HG03066 (cell line): Measurements from ENCODE around the gene CBFB.
A peak's percentile ranks its signal among the peaks of the same experiment; 100 is the strongest.

Source experiments
- ATAC-seq: cut with Tn5 transposase; IDR thresholded peaks from one replicate; pipeline ENCODE4 v1.9.1; 2021; ENCODE audit warnings: low read depth; ENCODE audit not compliant: unreplicated experiment

Gene CBFB

DNA sequence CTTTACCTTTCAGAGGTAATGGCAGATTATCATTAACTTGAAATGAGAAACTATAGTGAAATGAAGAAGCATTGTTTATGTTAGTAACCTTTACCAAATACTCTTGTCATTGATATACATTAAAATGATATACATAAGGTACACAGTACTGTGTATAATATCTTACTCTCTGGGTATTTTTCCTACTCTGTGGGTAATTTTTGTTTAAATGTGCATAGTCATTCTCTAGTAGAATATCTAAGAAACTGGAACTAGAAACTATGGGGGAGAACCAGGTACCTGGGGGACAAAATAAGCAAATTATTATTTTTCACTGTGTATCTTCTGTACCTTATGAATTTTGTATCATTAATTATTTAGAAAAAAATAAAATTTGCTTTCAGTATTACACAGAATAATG is 60.2 kb downstream of the CBFB start:
- ATAC-seq: no peak

DNA sequence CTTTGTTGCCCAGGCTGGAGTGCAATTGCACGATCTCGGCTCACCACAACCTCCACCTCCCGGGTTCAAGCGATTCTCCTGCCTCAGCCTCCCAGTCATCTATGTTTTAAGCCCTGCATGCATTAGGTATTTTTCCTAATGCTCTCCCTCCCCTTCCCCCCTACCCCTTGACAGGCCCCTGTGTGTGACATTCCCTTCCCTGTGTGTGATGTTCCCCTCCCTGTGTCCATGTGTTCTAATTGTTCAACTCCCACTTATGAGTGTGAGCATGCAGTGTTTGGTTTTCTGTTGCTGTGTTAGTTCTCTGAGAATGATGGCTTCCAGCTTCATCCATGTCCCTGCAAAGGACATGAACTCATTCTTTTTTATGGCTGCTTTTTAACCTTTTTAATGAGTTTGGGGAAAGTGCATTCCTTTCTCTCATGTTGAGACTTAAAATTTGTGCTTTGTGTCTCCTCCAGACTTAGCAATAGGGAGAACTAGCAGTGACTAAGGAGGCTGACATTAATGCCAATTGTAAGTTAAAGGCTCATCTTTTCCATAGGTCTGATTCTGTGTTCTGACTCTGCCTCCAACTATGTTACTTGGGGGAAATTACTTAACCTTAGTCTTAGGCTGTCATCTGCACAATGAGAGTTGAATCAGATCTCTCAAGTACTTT is 63.1 kb downstream of the CBFB start:
- ATAC-seq: no peak

DNA sequence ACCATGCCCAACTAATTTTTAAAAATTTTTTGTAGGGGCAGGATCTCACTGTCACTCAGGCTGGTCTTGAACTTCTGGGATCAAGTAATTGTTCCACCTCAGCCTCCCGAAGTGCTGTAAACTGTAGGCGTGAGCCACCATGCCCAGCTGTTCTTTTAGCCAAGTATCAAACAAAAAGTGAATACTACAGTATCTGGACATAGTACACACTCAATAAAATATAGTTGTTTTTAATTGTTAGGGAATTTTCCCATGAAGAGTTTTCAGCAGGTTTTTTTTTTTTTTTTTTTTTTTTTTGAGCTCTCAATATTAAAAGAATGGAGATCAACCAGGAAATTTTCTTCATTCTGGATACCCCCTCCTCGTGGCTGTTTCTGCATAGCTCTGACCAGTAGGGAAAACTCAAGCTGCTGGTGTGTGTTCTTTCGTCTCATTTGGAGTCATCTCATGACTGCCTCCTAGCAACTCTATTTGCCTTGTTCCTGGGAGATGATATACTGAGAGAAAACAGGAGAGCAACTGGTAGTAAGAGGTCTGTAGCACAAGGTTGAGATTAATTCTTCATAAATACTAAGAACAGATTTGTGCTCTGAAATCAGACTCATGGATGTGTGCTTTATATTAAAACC is 64.3 kb downstream of the CBFB start:
- no peak for ATAC-seq

DNA sequence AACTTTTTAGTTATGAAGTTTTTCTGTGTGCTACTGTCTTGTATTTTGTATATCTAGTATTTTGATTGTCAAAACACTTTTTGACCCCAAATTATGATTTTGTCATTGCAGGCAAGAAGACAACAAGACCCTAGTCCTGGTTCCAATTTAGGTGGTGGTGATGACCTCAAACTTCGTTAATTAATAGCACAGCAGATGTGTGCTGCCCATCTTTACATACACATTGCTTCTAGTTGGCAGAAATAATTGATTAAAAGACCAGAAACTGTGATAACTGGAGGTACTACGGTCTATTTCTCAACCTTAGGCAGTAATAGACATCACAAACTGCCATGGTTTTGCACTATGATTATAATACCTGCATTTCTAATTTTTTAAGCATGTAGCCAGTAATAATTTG is 69.7 kb downstream of the CBFB start:
- ATAC-seq: no peak

DNA sequence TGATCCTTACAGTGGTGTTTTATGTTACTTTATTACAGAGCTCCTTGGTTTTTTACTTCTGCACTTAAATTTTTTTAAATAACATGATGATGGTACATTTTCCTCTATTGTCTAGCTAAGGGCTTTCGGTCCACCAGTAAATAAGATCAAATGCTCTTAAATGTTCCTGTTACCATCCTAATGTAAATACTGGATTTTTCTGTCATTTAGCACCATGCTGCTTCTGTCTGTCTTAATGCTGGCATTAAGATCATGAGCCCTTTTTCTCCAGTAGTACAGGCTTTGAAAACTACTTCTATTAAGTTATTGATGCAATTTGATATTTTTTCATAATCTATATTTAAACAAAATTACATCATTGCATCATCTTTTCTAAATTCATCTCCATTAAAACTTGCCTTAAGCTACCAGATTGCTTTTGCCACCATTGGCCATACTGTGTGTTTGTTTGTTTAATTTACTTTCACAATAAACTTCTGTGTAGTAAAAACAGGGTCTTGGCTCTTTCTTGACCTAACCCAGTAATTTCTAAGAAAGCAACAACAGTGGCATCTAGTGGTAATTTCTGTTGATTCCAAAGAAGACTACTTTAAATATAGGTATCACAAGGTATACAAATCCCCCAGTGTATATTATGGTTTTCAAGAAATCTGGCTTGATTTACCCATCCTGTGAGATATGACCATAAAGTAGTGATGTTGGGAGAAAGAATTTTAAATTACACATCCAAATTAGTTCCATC is 71.8 kb downstream of the CBFB start:
- ATAC-seq: no peak

DNA sequence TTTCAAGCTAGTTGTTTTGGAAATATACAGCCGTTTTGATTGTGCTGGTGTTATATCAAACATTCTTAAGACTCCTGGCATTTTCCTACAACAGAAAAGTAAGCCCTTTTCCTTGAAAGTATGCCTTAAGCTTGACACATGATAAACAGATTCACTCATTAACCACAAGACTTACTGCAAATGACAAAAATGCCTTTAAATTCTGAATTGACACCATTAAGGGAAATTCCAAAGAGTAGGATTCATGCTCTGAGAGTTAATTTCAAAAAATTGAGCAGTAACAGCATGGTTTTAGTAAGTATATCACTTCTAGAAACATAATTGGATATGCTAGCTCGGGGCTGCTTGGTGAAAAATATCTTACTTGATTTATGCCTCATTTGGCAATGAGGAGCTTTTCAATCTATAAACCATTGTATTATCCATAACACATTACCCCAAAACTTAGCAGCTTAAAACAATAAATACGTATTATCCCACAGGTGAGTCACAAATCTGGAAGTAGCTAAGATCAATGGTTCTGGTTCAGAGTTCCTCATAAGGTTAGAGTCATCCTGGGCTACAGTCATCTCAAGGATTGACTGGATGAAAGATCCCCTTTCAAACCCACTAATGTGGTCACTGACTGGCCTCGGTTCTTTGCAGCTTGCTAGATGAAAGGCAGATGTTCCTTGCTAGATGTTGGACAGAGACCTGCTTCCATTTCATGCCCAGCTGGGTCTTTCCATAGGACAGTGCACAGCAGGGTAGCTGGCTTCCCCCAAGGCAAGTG is 72.5 kb downstream of the CBFB start:
- no peak for ATAC-seq

DNA sequence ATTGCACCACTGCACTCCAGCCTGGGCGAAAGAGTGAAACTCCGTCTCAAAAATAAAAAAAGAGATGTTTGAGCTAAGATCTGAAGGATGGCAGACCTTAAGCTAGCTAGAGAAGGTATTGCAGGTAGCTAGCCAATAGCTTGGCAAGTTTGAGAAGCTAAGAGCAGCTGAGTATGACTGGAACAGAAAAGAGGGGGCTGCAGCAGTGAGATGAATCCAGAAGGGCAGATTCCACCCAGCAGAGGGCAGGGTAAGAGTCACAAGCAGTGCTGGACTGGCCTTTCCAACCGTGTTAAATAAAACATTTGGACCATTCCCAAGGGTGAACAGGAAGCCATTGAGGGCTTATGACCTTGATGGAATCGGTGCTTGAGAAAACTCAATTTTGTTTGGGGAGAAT is 75.1 kb downstream of the CBFB start:
- ATAC-seq: no peak

DNA sequence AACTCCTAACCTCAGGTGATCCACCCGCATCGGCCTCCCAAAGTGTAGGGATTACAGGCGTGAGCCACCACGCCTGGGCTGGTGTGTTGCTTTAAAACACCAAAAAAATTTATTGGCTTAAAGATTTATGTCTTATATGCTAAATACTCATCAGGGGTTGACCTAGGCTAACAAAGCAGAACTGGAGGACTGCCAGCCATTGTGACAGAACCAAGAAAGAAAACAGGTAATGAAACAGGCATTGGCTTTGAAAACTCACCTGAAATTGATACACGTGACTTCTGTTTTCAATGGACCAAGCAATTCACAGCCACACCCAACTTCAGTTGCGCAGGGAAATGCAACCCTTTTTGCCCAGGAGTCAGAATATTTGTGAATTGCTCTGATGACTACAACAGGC is 75.9 kb downstream of the CBFB start:
- no peak for ATAC-seq

DNA sequence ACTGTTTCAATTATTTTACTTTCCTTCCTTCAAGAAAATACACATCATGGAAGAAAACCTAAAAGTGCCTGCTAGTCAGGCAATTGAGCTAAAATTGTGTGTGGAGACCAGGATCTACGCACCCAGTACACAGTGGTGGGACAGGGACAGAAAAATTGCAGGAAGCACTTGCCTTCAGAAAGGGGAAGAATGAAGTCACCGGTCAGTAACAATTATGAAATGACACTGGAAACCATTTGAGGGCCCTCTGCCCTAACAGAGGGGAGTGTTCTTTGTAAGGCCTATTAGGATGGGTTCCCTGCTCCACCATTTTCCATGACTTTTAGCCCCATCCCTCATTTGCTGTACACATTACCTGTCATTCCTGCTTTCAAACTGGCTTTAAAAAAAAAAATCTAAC is 76.3 kb downstream of the CBFB start:
- no peak for ATAC-seq

DNA sequence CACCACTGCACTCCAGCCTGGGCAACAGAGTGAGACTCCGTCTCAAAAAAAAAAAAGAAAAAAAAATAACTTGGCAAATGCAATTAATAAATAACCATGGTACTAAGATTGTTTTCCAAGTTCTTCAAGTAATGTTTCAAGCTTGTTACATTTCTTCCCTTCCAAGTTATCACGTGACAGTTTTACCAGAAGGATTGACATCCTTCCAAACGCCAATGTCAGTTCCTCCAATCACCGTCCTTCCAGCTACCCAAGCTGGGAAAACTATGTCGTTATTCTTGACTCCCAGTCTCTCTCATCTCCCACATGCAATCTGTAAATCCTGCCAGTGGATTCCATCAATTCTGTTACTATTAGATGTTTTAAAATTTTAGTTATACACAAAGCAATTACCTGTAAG is 76.9 kb downstream of the CBFB start:
- no peak for ATAC-seq

DNA sequence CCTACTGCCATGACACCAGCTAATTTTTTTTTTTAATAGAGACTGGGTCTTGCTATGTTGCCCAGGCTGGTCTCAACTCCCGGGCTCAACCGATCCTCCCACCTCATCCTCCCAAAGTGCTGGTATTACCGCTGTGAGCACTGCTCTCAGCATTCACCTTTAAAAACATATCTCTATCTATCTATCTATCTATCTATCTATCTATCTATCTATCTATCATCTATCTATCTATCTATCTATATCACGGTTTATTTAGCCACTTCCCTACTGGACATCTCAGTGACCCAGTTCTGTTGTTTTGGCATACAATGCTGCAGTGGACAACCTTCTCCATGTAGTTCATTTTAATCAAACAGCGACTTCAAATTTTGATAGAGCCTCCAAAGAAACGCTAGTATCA is 79.5 kb downstream of the CBFB start:
- ATAC-seq: no peak

DNA sequence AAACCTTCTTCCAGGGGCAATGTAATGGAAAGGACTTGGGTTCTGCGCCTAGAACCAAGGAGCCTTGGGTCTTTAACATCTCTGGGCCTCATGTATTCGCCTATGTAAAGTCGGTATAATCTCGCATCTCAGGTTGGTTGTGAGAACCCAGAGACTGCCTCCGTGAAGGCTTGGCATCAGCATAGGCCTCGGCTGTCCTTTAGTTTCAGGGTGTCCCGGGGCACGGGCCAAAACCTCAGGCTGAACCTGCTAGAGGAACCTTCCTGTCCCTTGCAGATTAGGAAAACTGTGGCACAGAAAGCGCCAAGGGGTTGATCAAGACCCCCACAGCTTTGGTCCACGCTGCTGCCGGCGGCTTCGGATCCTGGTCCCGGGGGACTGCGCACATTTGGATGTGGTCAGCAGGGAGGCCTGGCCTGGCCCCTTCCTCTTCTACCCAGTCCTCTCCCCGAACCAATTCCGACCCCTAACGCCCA is 80.0 kb downstream of the CBFB start:
- no peak for ATAC-seq

DNA sequence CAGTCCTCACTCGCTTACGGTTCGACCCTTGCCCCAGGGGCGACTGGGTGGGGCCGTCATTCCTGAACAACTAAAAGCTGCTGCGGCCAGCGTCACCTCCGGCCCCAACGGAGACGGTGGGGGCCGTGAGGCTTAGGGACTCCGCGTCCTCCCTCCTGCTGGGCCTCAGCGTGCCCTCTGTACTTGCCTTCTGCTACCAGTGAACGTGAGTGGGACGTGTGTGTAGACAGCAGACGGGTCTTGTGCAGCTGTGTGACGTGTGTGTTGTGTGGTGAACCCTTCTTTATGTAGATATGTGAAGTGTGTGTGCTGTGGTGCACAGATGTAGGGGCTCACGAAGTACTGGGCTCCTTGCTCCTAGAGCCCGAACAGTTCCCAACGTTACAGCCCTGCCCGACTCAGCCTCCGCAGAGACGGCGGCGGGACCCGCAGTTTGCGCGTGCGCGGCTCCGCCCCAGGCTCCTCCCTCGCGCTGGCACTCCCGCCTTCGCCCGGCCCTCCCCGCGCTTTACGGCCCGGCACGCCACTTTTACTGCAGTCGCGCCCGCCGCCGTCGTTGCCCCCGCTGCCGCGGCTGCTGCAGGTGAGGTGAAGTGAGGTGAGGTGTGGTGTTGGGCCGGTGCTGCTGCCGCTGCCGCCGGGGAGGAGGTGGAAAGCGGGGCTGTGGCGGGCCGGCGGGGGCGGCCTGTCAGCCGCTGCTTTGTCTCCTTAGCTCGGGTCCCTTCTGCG is 80.6 kb downstream of the CBFB start, which contains the start of gene PHAF1:
Gene PHAF1 (plus strand): TSS at position 535 of the 729 bp plus-strand sequence. CDS start 235 bp downstream, outside the sequence.
- peak; percentile 77 for ATAC-seq

DNA sequence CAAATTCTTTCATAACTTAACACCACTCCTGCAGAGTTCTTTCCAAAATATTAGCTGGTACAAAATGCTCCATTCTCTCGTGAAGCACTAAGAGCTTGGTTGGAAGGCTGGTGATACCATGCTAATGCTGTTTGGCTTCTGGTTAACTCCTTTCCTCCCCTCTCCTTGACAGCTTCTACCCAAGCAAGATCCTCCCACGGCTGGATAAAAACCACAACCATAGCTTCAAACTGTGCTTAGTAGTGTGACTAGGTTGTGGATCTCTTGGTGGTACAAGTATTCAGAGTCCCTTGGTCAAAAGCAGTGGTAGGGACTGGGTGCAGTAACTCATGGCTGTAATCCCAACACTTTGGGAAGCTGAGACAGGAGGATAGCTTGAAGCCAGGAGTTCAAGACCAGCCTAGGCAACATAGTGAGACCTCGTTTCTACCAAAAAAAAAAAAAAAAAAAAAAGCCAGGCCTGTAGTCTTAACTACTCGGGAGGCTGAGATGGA is 83.0 kb downstream of the CBFB start:
- no peak for ATAC-seq

DNA sequence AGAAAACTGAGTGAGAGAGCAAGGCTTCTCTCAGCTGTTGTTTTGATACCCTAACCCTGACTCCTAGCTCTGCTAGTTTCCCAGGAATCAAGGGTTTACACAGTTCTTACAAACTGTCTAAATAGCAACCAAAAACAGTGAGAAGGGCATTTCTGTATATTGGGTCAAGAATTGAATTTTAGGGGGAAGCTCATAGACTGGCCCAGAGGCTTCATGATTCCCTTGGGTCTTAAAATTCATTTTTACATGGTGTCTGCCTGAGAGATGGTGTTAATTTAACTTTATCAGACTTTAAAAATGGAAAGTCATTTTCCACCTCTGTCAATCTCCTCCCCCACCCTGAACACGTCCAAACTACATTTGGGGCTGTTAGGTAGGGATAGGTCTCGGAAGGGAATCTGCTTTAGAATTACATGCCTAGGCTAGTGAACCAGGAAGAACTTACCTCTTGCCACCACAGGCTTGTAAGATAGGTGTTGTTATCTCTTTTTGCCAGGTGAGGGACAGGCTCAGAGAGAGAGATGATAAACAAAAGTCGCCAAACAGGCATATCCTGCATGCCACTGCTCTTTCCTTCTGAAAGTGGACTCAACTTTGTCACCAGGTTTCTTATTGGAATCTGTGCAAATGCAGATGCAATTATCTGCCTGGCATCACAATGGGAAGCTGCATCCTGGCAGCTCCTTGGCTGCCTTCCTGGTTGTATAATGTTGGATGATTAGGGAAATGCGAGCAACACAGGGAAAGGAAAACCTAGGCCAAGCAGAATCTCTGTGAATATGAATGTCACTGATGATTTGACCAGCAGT is 83.8 kb downstream of the CBFB start:
- no peak for ATAC-seq

DNA sequence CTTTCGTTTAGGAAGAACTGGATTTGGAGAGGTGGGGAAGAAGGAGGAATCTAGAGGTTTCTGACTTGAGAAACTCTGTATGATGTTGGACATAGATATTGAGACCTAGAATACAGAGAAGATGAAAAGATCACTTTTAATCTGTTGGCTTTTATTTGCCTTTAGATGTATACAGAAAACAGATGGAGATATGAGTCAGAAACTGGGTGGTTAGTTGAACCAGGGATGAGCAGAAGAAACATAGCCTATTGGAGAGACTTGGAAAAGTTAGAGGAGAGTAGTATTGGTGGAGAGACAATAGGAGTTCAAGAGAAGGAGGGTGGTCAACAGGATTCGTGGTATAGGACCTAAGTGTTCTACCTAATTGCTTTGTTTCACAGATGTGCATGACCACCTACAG is 85.8 kb downstream of the CBFB start:
- no peak for ATAC-seq

DNA sequence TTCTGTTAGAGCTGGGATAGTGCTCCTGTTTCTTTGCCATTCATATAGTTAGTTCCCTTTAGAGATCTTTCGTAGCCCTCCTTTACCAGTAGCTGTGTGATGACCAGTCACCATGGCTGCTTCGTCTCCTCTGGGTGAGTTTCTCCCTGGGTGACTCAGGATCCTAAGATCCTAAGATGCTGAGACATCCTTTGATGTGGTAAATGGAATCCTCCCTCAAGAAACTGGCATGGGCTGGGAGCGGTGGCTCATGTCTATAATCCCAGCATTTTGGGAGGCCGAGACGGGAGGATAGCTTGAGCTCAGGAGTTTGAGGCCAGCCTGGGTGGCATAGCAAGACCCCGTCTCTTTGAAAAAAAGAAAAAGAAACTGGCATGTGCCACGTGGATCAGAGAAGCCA is 86.7 kb downstream of the CBFB start:
- no peak for ATAC-seq

DNA sequence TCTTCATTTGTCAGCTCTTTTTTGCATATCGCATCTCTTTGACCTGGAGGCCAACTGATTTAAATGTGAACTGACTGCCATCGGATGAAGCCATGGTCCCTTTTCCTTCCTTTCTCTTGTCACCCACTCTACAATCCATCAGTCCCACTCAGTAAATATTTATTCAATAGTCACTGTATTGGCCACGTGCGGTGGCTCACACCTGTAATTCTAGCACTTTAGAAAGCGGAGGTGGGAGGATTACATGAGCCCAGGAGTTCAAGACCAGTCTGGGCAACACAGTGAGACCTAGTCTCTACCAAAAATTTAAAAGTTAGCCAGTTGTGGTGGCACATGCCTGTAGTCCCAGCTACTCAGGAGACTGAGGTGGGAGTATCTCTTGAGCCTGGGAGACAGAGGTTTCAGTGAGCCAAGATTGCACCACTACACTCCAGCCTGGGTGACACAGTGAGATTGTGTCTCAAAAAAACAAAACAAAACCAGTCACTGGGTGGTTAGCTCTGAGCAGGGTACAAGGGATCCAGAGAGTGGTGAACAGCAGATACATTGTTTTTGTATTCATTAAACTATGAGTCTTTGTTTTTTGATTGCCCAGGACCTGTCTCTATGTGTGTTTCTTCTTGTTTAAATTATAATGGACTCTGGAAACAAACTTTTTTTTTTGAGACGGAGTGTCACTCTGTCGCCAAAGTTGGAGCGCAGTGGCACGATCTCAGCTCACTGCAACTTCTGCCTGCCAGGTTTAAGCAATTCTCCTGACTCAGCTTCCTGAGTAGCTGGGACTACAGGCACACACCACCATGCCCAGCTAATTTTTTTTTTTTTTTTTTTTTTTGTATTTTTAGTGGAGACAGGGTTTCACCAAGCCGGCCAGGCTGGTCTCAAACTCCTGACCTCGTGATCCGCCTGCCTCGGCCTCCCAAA is 87.7 kb downstream of the CBFB start:
- no peak for ATAC-seq
